Right lobe of liver (tissue), 6 donors: ENCODE measurements around the gene SCAP. TPM values are rescaled to one million over a fixed set of nuclear protein-coding genes. Genes with fewer than 3 reads are reported as not detected.
"Not testable (repeated sequence)": the region's sequence is repeated elsewhere in the genome, so short reads cannot be mapped to it uniquely, and the experiment has no call there.

ENCODE experiments used
- ATAC-seq, 4 donors: fragments of 200-7000 bp; cut with Tn5 transposase; one replicate each; pipeline ENCODE4 v1.9.1; 2020; ENCODE audit warnings: mild to moderate bottlenecking in 4 of 4, moderate library complexity in 4 of 4
- DNase-seq, 3 donors: peaks; one replicate each; pipeline ENCODE4 v3.0.0-alpha.2; 2020
- H3K27ac ChIP-seq, 3 donors: fragments of 200-600 bp; one replicate each; pipeline ENCODE4 v1.8.0; 2022
- H3K27me3 ChIP-seq, 2 donors: fragments of 200-600 bp; one replicate each; pipeline ENCODE4 v1.8.0; 2022
- H3K36me3 ChIP-seq, 4 donors: fragments of 200-600 bp; sonication (generic) in 1 of 4; one replicate each; pipeline versions ENCODE4 v1.5.1 to v1.8.0; 2017 to 2022; ENCODE audit warnings: control low read depth in 1 of 4
- H3K4me1 ChIP-seq, 4 donors: fragments of 200-600 bp; sonication (generic) in 1 of 4; one replicate each; pipeline versions ENCODE4 v1.5.1 to v1.8.0; 2017 to 2022; ENCODE audit warnings: control low read depth in 1 of 4
- H3K4me3 ChIP-seq, 3 donors: fragments of 200-600 bp; one replicate each; pipeline ENCODE4 v1.8.0; 2022
- H3K9me3 ChIP-seq, 4 donors: fragments of 200-600 bp; sonication (generic) in 1 of 4; one replicate each; pipeline versions ENCODE4 v1.5.1 to v1.8.0; 2017 to 2022; ENCODE audit warnings: control low read depth in 1 of 4
- CTCF ChIP-seq, 4 donors: fragments of 200-600 bp in 3 of 4; fragments of 450-650 bp in 1 of 4; IDR thresholded peaks; one replicate each; pipeline versions ENCODE4 v1.5.1 to v1.8.0; 2016 to 2022; ENCODE audit warnings: antibody characterized with exemption in 4 of 4, mild to moderate bottlenecking in 2 of 4
- POLR2A ChIP-seq: fragments of 450-650 bp; IDR thresholded peaks from one replicate; pipeline ENCODE4 v1.6.1; 2017; ENCODE audit warnings: antibody characterized with exemption, mild to moderate bottlenecking
- WGBS: methylation state at CpG from one replicate; pipeline ENCODE4 v1.1.6; 2018; ENCODE audit warnings: low coverage, low lambda C conversion rate; ENCODE audit not compliant: insufficient coverage; ENCODE audit errors: missing lambda C conversion rate; 5-methylcytosine and 5-hydroxymethylcytosine counted together
- intact Hi-C, 2 donors: fragments of 100-400 bp; cut with DNase I; formaldehyde crosslinking; loops; one replicate each; pipeline versions ENCODE4 v1.11.2 to v1.14.1; 2022
- total RNA-seq, 6 experiments: library from RNA; depleted of rRNA in 2 of 6; stranded (reverse); fragments of >200 nt in 2 of 6; fragmentation: NEBNext Ultra II Directional in 3 of 6; extraction: Animal tissue kit (Norgen Biotek cat#: 25700) in 3 of 6; gene quantifications; one replicate each; pipeline versions ENCODE4 v1.1.0 to v1.2.4, GENCODE V29; 2016 to 2023
- donor health status: DM: no; HTN: yes; CAD: no.
- donor health status: DM: no; HTN: no; CAD: no.
- donor health status: DM: no; HTN: no; CAD: no.
- donor health status: DM: no; HTN: yes; CAD: no.
- donor health status: DM: no; HTN: yes; CAD: no.

Gene SCAP
- total RNA-seq, 6 experiments from 2014 or later, result 48.8 to 85.1 (median 78.9) TPM

- WGBS, result 92% methylated on average over 3 of the region's 3 CpGs
- no peak for ATAC-seq
- no peaks in the 10 kb centered on the region for H3K9me3 ChIP-seq
Measured at GRCh38 chr3:47485812-47486211, 10.1 kb upstream of the SCAP start.

GRCh38 chr3:47482366-47482765 is 6.6 kb upstream of the SCAP start:
- H3K27ac ChIP-seq, result no peak overlapping the region
- no peak for ATAC-seq
- H3K9me3 ChIP-seq, result no peaks in the 10 kb centered on the region
- TF ChIP-seq CTCF (IDR thresholded peaks at IDR 0.05), result no peak
- TF ChIP-seq POLR2A, result no peak
- 64% methylated on average over 2 of the region's 2 CpGs for WGBS
- H3K4me3 ChIP-seq, result no peak overlapping the region
- no peaks in the 10 kb centered on the region for H3K36me3 ChIP-seq
- intact Hi-C loops, result no loop called here
- no peaks in the 10 kb centered on the region for H3K27me3 ChIP-seq
- no peaks in the 10 kb centered on the region for H3K4me1 ChIP-seq
- DNase-seq, result no peak

More at GRCh38 chr3:47485812-47486211, 10.1 kb upstream of the SCAP start:
- Histone ChIP-seq H3K4me1 (no peaks in the 10 kb centered on the region), H3K36me3 (no peaks in the 10 kb centered on the region), H3K27me3 (no peaks in the 10 kb centered on the region), H3K27ac (no peak overlapping the region), H3K4me3 (no peak overlapping the region)
- DNase-seq, result no peak
- intact Hi-C loops, result no loop called here
- no peak for TF ChIP-seq POLR2A
- no peak for TF ChIP-seq CTCF (IDR thresholded peaks at IDR 0.05)

GRCh38 chr3:47481763-47482162 is 6.0 kb upstream of the SCAP start:
- H3K9me3 ChIP-seq, intact Hi-C loops, ATAC-seq, H3K27me3 ChIP-seq, DNase-seq, H3K36me3 ChIP-seq, H3K4me1 ChIP-seq, H3K27ac ChIP-seq, H3K4me3 ChIP-seq: not testable (repeated sequence)
- 82% methylated on average over 2 of the region's 4 CpGs for WGBS

- H3K27ac ChIP-seq, DNase-seq, H3K36me3 ChIP-seq, ATAC-seq, intact Hi-C loops, H3K4me1 ChIP-seq, H3K27me3 ChIP-seq, H3K9me3 ChIP-seq, H3K4me3 ChIP-seq: not testable (repeated sequence)
- WGBS, result 91% methylated on average over 6 of the region's 6 CpGs
Measured at GRCh38 chr3:47480267-47480666, 4.5 kb upstream of the SCAP start.

- Histone ChIP-seq H3K4me3 (no peak overlapping the region), H3K27ac (no peak overlapping the region), H3K36me3 (no peaks in the 10 kb centered on the region), H3K4me1 (peaks cover 0 to 8% (median 0%) of the 10 kb centered on the region in 4 donors), H3K9me3 (no peaks in the 10 kb centered on the region), H3K27me3 (no peaks in the 10 kb centered on the region)
- ATAC-seq (no peak), DNase-seq (no peak)
- WGBS, result 85% methylated on average over 2 of the region's 2 CpGs
- TF ChIP-seq CTCF (IDR thresholded peaks at IDR 0.05), result no peak
- TF ChIP-seq POLR2A, result no peak
- intact Hi-C loops, result loop anchor here (5.0 kb wide), 1 partner anchor 57 kb away; no protein-coding TSS in a partner anchor
Measured at GRCh38 chr3:47479826-47480160, 4.1 kb upstream of the SCAP start.

GRCh38 chr3:47478022-47478421 is 2.3 kb upstream of the SCAP start:
- intact Hi-C loops, result loop anchor here (5.0 kb wide), 1 partner anchor 56 kb away; no protein-coding TSS in a partner anchor
- DNase-seq, result no peak
- no peaks in the 10 kb centered on the region for H3K36me3 ChIP-seq

More at GRCh38 chr3:47478022-47478421, 2.3 kb upstream of the SCAP start:
- TF ChIP-seq CTCF (IDR thresholded peaks at IDR 0.05) (no peak), POLR2A (no peak)
- Histone ChIP-seq H3K27ac (no peak overlapping the region), H3K9me3 (no peaks in the 10 kb centered on the region), H3K4me3 (no peak overlapping the region), H3K4me1 (peaks cover 0 to 23% (median 8%) of the 10 kb centered on the region in 4 donors), H3K27me3 (no peaks in the 10 kb centered on the region)
- ATAC-seq, result no peak
